HTERT RPE-1 (cell line): ENCODE measurements around the gene PRKAG2.

Source experiments
- in situ Hi-C: fragments of 300-500 bp; cut with MboI; formaldehyde crosslinking; loops from 4 replicates; pipeline ENCODE4 v1.14.3; 2020; ENCODE audit warnings: low sequenced_read_pairs

Gene PRKAG2

DNA sequence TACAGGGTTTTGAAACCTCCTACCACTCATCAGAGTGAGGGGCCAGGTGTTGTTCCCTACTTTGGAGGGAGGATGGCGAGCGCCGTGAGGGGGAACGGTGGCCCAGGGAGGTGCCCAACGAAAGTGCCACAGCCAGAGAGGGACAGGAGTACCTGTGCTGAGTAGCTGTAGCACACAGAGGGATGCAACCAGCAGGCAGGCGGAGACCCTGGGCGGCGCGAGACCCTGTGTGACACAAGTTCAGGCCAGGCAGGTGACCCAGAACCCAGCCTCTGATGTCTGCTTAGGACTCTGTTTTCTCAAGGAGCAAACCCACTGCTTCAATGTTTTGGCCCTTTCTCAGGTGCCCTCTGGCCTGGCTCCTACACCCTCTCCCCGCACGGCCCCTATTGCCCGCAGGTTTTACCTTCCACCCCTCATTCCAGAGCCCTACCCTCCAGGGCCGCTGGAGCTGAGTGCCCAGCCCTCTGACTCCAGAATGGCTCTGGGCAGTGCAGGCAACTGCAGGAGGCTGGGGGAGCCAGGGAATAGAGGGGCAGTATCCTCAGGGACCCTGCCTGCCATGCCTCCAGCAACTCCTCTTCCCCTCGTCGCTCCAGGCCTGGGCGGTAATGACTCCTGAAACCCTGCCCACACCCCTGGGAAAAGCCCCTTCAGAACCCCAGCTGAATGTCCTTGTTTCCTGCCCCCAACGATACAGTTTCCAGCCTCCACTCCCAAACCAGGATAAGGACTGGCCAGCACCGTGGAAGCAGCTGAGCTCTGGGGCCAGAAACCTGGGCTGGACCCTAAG lies 193.1 kb downstream of the PRKAG2 start:
- in situ Hi-C loops: no loop called here

DNA sequence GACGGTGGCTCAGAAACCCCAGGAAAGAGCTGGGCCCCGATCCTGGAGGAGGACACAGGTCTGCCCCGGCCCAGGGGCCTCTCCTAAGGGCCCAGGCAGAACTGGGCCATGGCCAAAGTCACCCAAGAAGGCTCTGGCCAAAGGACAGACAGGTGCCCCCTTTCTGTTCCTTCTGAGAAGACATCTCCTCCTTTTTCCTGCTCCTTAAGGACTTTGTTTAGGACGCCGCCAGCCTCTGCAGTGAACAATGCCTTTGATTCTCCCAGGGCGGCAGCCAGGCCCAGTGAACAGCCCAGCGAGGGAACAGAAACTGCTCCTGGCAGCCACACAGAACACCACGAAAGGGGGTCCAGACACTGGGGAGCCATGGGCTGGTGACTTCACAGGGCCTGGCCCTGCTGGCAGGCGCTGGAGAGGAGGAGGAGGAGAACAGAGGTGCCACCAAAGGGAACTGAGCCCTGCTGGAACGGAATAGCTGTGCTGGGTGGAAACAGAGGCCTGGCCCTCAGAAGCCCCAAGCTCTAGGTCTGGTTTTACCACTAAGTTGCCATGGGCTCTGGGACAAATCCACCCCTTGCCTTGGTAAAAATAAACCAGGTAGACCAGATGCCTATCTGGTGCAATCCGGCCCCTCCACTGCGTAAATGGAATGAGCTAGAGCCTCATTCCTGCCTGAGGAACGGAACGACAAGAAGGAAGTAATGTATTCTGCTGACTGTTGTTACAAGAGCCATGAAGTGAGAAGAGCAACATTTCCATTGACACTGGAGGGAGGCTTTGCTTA lies 193.9 kb downstream of the PRKAG2 start:
- in situ Hi-C loops: no loop called here

DNA sequence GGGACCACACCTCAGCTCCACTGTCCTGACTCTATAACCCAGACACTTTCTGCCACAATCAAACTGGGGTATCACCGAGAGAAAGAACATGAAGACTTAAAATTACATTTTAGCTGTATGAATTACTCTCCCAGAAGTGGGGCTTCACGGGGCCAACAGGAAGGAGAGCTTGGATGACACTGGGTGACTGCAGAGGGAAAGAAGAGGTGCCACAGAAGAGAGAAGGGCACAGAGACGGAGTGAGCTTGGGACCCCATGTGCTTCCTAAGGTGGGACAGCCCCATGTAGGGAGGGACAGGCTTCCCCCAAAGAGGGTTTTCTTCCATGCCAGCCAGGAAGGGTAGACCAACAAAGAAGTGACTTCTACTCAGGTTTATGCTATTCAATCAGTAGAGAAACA lies 195.2 kb downstream of the PRKAG2 start:
- in situ Hi-C loops: no loop called here

DNA sequence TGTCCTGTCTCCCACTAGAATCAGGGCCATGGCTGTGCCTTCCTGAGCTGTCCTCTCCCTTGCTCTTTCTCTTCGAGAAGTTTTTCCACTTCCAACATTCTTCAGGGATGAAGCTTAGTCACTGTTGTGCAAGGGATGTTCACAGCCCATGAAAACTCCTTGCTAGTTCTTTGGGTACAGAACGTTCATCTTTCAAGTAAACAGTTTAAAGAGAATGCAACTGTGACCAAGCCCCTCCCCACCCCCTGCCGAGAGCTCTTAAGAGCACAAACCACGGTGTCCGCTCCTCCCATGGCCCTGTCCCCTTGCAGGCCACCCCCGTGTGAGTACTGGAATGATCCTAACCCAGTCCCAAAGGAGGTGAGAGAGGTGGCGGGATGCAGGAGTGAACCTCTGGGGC lies 196.1 kb downstream of the PRKAG2 start:
- in situ Hi-C loops: no loop called here

DNA sequence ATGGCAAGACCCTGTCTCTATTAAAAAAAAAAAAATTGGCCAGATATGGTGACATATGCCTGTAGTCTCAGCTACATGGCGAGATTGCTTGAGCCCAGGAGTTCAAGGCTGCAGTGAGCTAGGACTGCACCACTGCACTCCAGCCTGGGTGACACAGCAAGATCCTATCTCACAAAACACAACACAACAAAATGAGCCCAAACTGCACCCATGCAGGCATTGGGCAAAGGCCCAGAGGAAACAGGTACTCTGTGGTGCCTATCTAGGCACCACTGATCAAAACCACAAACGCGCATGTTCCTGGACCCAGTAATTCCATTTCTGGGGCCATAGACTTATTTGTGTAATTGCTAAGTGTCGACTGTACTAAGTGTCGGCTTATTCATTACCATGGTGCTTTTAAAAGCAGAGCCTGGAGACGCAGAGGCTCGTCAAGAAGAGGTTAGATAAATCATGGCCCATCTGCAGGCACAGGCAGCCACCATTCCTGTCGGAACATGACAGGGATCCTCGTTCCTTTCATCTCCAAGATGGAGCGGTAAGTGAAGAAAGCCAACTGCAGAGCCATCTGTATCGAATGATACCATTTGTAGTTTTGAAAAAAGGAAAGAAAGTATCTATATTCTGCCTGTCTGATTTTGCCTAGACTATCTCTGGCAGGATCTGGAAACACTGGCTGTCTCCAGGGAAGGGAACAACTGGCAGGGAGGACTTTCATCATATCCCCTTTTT lies 196.9 kb downstream of the PRKAG2 start:
- in situ Hi-C loops: no loop called here

DNA sequence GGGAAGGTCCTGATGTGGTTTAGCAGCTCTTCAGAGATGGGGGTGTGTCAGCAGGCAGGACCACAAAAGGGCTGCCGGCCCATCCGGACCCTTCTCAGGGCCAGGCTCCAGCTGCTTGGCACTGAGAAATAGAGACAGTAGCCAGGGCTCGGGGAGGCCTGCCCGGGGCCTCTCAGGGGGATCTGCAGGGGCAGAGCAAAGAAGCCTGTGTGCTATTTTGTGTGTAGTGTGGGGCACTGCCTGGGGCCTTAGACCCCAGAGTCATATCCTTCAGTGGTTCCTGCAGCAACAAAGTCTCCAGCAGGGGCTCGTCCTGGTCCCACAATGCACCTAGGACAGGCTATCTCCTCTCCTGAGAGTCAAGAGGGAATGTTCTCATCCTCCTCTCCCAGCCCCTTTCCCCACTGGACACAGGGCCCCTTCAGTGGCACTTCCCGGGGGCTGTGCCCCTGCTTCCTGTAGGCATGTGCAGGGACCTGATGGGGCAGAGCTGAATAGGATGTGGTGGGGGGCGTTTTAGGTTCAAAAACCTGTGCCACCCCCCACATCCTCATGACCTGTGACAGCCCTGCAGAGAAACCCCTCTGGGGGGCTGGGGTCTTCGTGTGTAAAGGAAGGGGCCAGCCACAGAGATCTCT lies 197.7 kb downstream of the PRKAG2 start:
- in situ Hi-C loops: no loop called here

DNA sequence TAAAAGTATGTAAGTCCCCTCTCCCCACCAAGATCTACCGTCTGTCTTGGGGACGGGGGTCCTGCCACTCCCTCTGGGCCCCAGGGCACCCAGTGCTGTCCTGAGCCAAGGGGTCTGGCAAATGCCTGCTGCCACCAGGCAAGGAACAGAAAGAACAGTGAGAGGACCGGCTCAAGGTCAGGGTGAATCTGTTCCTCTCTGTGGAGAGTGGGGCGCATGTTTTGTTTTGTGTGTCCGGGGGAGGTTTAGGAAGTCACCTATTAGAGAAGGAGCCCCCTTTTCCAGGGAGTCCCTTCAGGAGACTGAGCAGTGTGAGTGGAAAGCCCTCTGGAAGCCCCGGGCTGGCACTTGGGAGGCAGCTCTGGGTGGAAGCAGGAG lies 198.7 kb downstream of the PRKAG2 start:
- in situ Hi-C loops: no loop called here

DNA sequence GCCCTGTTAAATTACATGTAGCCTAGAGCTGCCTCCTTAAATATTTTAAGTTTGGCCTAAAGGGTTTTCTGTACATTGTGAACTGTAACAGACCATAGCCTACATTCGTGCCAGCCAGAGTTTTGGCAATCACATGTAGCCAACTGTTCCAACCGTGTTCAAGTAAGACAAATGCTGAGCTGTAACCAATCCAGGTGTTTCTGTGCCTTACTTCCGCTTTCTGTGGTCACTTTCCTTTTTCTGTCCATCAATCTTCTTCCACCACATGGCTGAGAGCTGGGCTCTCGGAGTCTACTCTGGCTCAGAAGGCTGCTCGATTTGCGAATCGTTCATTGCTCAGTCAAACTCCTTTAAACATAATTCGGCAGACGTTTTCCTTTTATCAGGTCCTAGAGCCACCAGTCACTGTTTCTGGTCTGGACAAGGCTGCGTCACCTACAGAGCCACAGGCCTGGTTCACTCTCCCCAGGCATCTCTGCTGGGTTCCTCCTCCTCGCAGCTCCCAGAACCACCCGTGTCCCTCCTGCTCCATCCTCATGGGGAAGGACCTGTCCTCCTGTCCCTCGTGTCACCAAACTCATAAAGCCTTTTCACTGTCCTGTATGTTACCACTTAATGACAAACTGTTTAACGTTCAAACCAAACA lies 199.2 kb downstream of the PRKAG2 start:
- in situ Hi-C loops: no loop called here

DNA sequence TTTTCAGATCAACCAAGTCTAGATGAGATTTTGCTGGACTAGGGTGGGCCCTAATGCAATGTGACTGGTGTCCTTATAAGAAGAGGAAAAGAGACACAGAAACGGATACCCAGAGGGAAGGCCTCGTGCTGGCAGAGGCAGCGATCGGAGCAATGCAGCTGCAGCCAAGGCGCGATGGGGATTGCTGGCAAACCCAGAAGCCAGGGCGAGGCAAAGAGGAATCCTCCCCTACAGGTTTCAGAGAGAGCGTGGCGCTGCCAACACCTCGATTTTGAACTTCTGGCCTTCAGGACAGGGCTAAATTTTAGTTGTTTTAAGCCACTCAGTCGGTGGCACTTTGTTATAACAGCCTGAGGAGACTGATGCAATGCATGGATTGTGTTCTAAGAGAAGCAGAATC lies 200.2 kb downstream of the PRKAG2 start:
- in situ Hi-C loops: no loop called here

DNA sequence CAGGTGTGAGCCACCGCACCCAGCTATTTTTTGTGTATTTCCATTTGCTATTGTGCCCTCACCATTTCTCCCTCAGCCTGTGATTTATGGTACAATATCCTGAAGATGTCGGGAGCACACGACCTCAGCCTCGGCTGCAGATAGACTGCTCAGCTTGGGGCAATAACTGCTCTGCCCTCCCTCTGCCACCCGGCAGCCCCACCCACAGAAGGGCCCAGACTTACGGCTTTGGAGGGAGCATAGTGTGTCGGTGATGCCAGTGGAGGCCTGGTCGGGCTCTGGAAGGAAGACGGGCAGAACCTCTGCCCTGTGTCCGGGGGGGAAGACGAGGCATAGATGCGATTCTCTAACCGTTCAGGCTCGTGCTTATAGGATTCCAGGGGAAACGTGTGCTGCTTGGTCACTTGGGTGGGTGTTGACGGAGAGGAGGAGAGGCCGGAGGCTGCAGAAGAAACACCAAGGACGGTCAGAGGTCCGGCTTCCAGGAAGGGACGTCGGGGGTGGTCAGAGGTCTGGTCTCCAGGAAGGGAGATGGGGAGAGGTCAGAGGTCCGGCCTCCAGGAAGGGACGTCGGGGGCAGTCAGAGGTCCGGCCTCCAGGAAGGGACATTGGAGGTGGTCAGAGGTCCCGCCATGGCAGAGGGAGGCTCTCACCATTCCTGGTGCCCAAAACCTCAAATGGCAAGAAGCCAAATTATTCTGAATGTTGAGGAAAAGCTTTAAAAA lies 201.6 kb downstream of the PRKAG2 start:
- in situ Hi-C loops: no loop called here

DNA sequence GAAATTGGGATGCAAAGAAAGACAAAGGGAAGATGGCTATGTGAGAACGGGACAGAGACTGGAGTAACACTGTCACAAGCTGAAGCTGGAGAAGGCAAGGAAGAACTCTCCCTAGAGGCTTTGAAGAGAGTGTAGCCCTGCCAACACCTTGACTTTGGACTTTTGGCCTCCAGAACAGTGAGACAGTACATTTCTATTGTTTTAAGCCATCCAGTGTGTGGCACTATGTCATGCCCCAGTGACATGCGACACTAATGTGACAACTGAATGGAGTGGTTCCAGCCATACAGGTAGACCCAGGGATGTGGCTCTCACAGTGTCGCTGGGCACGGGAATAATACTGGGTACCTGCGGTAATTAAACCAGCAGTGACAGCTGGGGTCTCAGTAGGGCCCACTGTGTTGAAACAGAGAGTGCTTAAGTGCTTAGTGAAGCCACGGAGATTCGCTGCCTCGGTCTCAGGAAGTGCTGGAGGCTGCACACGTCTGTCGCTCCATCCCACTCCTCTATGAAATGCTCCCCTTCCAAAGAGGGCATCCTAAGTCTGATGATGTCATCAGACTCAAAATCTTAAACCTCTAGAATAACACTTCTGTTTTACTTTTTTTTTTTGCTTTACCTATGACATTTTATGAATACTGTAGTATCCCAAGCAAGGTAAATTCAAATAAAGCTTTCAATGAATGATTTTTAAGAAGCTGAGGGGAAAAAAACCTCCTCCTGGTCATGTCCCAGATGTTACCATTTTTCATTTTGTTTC lies 202.6 kb downstream of the PRKAG2 start:
- in situ Hi-C loops: no loop called here

DNA sequence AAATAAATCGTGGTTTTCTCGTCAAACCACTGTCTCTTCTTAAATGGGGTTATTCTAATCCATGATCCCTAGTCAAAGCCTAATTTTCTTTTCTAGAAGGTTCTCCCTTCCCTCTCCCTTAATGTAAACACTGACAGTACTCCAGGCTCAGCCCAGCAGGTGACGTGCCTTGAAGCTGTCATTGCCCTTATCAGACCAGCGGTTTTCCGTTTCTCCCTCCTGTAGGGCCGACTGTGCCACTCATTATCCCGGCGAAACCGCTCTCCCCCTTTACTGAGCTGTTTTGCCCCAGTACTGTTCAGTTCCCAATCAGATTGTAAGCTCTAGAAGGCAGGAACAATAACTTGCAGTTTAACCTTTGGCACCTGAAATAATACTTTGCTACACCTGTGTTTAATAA lies 203.7 kb downstream of the PRKAG2 start:
- in situ Hi-C loops: no loop called here

DNA sequence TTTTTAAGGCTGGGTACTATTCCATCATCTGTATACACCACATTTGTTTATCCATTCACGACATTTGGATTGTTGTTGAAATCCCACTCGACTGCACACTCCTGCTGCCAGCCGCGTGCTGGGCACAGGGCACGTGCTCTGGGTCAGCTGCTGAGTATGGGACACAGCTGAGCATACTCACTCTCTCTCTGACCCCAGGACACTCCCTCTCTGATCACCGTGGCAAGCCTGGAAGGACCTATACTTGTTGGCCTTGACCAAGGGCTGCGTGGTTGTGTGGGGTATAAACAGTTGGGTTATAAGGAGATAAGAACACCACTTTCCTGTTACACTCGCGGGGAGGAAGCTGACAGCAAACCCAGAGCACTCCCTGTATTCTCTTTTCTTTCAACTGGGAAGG lies 204.2 kb downstream of the PRKAG2 start:
- in situ Hi-C loops: no loop called here

DNA sequence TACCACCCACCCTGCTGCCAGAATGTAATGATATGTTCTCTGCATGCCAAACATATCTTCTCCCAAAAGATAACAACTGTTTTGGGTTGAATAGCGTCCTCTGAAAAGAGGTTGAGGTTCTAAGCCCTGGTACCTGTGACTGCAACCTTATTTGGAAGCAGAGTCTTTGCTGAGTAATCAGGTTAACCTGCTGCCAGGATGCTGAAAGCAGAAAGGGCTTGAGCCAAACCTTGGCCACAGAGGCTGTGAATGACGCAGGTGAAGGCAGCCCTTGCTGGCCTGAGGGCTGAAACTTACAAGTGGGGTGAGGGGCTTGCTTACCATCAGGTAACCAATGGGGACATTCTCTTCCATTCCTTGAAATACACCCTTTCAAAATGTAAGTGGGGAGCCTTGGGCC lies 205.4 kb downstream of the PRKAG2 start:
- in situ Hi-C loops: no loop called here

DNA sequence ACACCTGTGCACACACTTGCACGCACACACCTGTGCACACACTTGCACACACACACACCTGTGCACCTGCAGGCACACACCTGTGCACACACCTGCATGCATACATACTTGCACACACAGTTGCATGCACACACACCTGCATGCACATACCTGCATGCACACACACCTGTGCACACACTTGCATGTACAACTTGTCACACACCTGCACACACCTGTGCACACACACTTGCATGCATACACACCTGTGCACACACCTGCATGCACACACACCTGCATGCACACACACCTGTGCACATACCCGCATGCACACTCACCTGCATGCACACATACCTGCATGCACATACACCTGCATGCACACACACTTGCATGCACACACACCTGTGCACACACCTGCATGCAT lies 207.2 kb downstream of the PRKAG2 start:
- in situ Hi-C loops: no loop called here

DNA sequence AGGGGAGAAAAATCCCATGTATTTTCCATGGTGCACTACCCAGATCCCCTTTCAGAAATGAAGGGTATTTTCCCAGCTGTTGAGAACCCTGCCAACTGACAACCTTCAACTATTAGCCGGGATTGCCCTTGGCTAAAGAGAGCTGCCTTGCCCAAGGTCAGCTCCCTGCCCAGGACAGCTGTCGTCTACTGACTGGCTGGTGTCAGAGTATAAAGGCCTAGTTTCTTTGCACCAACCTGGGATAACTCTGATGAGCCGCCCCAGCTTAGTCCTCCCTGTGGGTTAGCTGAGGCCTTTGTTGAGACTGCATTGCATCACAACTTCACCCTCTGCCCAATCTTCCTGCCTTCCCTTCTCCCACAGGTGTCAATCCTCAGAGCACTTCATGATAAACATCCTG lies 210.0 kb downstream of the PRKAG2 start:
- in situ Hi-C loops: no loop called here

DNA sequence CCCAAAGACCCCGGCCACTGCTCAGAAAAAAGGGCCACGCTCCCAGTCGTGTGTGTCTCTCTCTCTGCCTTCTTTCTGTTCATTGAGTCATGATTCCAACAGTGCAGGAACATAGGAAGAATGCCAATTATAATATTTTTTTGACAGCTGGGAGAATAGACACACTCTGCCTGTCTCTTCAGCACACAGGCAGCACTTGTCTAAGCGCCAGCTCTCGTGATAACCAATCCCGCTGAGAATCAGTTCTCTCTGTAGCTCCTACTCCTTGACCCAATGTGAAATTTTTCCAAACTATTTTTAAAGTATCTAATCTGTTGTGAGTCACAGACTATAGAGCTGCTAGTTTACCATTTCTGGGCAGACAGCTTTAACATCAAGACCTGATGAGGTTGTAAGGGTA lies 211.5 kb downstream of the PRKAG2 start:
- in situ Hi-C loops: no loop called here

DNA sequence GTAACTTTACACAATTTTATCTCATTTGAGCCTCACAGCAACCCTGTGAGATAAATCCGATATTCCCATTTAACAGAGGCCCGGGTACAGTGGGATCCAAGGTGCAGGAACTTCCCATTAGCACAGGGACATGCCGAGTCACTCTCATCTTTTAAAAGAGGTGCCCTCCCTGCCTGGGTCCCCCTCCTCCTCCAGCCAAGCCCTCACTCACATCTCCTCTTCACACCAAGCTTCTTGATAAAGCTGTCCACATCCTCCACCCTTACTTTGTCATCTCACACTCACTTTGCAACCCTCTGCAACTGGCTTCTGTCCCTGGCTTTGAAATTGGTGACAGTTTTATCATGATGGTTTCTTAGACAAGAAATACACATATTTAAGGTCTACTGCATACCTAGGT lies 212.6 kb downstream of the PRKAG2 start:
- in situ Hi-C loops: no loop called here

DNA sequence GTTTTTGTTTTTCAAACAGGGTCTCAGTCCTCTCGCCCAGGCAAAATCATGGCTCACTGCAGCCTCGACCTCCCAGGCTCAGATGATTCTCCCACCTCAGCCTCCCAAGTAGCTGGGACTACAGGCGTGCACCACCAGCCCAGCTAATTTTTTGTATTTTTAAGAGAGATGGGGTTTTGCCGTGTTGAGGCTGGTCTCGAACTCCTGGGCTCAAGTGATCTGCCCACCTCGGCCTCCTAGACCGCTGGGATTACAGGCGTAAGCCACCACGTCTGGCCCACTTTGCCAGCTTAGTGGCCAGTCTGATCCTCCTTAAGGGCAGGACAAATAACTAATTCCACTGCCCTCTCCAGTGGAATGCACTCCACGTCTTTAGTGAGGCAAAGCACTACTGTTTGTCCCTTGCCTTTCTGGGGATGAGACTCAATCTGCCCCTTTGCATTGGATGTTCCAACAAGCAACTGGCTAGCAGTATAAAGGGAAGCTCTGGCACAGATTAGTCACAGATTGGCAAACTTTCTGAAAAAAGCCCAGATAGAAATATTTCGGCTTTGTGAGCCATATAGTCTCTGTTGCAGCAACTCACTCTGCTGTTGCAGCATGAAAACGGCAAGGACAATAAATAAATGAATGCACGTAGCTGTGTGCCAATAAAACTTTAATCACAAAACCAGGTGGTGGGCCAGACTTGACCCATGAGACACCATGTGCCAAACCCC lies 213.4 kb downstream of the PRKAG2 start:
- in situ Hi-C loops: no loop called here
